OCI-LY1 (cell line): ENCODE data around the gene BRD3OS.

ENCODE experiments used
- H2AFZ ChIP-seq: fragments of 200-600 bp; sonication (generic), shearing (Covaris generic); 2 replicates; pipeline ENCODE4 v1.6.0; 2014; ENCODE audit warnings: antibody characterized with exemption, mild to moderate bottlenecking, low read length
- H3F3A ChIP-seq: fragments of 200-600 bp; sonication (generic), shearing (Covaris generic); 2 replicates; pipeline ENCODE4 v1.6.0; 2014; ENCODE audit warnings: mild to moderate bottlenecking, antibody characterized with exemption, low read length, moderate library complexity; ENCODE audit not compliant: insufficient read depth
- H3K27ac ChIP-seq: fragments of 200-600 bp; sonication (generic); 2 replicates; pipeline ENCODE4 v1.5.1; 2014; ENCODE audit warnings: low read length, mixed run types, mild to moderate bottlenecking, low read depth; ENCODE audit not compliant: poor library complexity, severe bottlenecking
- H3K27me3 ChIP-seq: fragments of 200-600 bp; sonication (generic); 2 replicates; pipeline ENCODE4 v1.6.0; 2014; ENCODE audit warnings: antibody characterized with exemption, mild to moderate bottlenecking, low read length, moderate library complexity; ENCODE audit not compliant: insufficient read depth
- H3K36me3 ChIP-seq: fragments of 200-600 bp; sonication (generic); 2 replicates; pipeline ENCODE4 v1.6.1; 2014; ENCODE audit warnings: mild to moderate bottlenecking, antibody characterized with exemption, low read length, moderate library complexity, mixed read lengths; ENCODE audit not compliant: insufficient read depth
- H3K4me1 ChIP-seq: fragments of 200-600 bp; sonication (generic); 2 replicates; pipeline ENCODE4 v1.5.1; 2014; ENCODE audit warnings: mild to moderate bottlenecking, low read length, moderate library complexity; ENCODE audit not compliant: insufficient read depth, severe bottlenecking
- H3K4me2 ChIP-seq: fragments of 200-600 bp; sonication (generic), shearing (Covaris generic); 2 replicates; pipeline ENCODE4 v1.6.1; 2014; ENCODE audit warnings: low read length
- H3K4me3 ChIP-seq: fragments of 200-600 bp; sonication (generic); 2 replicates; pipeline ENCODE4 v1.5.1; 2014; ENCODE audit warnings: low read length, low read depth, mild to moderate bottlenecking, mixed read lengths; ENCODE audit not compliant: poor library complexity, severe bottlenecking
- H3K79me2 ChIP-seq: fragments of 200-600 bp; shearing (Covaris generic); 2 replicates; pipeline ENCODE4 v1.6.1; 2016; ENCODE audit warnings: mixed run types, low read length, mixed read lengths; ENCODE audit not compliant: insufficient read depth
- H3K9ac ChIP-seq: fragments of 200-600 bp; sonication (generic), shearing (Covaris generic); 2 replicates; pipeline ENCODE4 v1.6.1; 2014; ENCODE audit warnings: mild to moderate bottlenecking, low read length, mixed read lengths
- H3K9me2 ChIP-seq: fragments of 200-600 bp; sonication (generic), shearing (Covaris generic); 2 replicates; pipeline ENCODE4 v1.6.1; 2014; ENCODE audit warnings: low read depth, mild to moderate bottlenecking, low read length, mixed read lengths
- H3K9me3 ChIP-seq: fragments of 200-600 bp; shearing (Covaris generic); 2 replicates; pipeline ENCODE4 v1.6.1; 2014; ENCODE audit warnings: low read length, mixed read lengths
- H4K20me1 ChIP-seq: fragments of 200-600 bp; sonication (generic), shearing (Covaris generic); 2 replicates; pipeline ENCODE4 v1.6.0; 2016; ENCODE audit warnings: mild to moderate bottlenecking, low read length; ENCODE audit not compliant: insufficient read depth
- EZH2 ChIP-seq: fragments of 200-600 bp; sonication (generic), shearing (Covaris generic); IDR thresholded peaks from 2 replicates; pipeline ENCODE4 v1.8.0; 2017; ENCODE audit warnings: borderline replicate concordance, mixed run types, mild to moderate bottlenecking, antibody characterized with exemption, low read length, moderate library complexity, mixed read lengths
- TF ChIP-seq, protein P1 (sequence below): fragments of 200-600 bp; sonication (generic), shearing (Covaris generic); IDR thresholded peaks from 2 replicates; pipeline ENCODE4 v1.5.1; 2017; ENCODE audit warnings: mild to moderate bottlenecking, antibody characterized with exemption, low read length, moderate library complexity, mixed read lengths

Gene BRD3OS

DNA sequence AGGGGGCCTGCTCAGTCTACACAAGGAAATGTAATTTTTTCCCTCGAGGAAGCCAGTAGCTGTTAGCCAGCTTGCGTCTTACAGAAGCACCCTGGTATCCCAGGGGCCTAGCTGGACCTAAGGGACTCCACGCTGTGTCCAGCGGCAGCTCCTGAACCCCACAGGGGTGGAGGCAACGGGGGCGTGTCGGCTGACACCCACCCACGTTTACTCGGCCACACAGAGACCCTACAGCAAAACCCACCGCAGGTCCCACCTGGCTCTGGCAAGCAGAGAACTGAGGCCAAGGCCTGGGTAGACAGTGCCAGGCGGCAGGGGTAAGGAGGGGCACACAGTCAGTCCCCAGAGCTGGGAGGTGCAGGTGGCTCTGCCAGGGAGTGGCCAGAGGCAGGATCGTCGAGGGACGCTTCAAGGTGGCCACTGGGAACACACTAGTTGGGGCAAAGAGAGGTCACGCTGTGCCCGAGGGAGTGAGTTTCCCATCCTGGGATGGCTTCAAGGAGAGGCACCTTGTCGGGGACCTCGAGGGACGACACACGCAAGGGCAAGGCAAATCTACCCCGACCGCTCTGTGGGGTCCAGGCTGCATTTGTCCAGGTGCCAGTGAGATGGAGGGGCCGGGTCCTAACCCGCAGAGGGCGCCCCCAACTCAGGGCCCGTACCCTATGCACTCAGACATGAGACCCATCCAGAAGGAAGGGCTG, 20.7 kb downstream of the BRD3OS start:
- no peak overlapping the region for H2AFZ ChIP-seq
- H3K27me3 ChIP-seq: no peaks in the 10 kb centered on the region
- no peak overlapping the region for H3K4me2 ChIP-seq
- no peaks in the 10 kb centered on the region for H3K9me3 ChIP-seq
- H3K36me3 ChIP-seq: no peaks in the 10 kb centered on the region
- H3K27ac ChIP-seq: no peak overlapping the region
- no peaks in the 10 kb centered on the region for H4K20me1 ChIP-seq
- no peak overlapping the region for H3K4me3 ChIP-seq
- H3K9me2 ChIP-seq: no peaks in the 10 kb centered on the region
- no peaks in the 10 kb centered on the region for H3K79me2 ChIP-seq
- H3K4me1 ChIP-seq: no peaks in the 10 kb centered on the region
- H3F3A ChIP-seq: no peaks in the 10 kb centered on the region
- TF ChIP-seq, protein P1, sequence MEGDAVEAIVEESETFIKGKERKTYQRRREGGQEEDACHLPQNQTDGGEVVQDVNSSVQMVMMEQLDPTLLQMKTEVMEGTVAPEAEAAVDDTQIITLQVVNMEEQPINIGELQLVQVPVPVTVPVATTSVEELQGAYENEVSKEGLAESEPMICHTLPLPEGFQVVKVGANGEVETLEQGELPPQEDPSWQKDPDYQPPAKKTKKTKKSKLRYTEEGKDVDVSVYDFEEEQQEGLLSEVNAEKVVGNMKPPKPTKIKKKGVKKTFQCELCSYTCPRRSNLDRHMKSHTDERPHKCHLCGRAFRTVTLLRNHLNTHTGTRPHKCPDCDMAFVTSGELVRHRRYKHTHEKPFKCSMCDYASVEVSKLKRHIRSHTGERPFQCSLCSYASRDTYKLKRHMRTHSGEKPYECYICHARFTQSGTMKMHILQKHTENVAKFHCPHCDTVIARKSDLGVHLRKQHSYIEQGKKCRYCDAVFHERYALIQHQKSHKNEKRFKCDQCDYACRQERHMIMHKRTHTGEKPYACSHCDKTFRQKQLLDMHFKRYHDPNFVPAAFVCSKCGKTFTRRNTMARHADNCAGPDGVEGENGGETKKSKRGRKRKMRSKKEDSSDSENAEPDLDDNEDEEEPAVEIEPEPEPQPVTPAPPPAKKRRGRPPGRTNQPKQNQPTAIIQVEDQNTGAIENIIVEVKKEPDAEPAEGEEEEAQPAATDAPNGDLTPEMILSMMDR: no peak
- no peak for TF ChIP-seq EZH2
- no peak overlapping the region for H3K9ac ChIP-seq

DNA sequence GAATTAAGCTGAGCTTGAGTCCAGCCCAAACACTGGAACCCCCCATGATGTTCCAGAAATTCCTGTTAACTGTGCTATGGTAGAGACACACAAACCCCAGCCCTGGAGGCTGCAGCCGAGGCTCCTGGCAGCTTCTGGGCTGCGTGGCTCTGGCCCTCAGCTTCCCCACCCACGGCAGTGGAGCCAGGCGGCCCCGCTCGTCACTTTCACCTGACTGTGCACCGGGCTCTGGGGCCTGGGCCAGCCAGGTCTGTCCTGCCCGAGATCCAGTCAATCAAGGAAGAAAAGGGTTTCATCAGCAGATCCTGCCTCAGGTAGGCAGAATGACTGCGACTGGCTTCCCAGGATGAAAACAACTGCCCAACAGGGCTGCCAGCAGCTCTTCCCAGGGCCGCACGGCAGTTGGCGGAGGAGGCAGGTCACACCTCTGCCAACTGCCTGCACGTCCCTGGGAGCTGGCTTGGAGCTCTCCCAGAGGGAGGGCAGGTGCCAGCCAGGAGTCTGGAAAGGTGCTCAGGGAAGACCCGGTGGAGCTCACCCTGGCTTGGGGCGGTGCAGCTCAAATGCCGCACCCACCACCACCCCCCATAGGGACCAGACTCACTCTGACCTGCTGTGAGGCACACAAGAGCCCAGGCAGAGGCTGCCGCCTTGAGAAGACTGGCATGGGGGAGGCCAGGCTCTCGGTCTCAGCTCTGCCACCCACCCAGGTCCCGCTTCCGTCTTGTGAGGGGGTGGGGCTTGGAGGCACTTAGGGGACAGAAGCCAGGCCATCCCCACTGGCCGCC, 21.8 kb downstream of the BRD3OS start:
- Histone ChIP-seq H3K36me3 (no peaks in the 10 kb centered on the region), H3K79me2 (no peaks in the 10 kb centered on the region), H3K4me3 (no peak overlapping the region), H4K20me1 (no peaks in the 10 kb centered on the region), H3K9ac (no peak overlapping the region), H3K9me3 (no peaks in the 10 kb centered on the region), H3K27ac (no peak overlapping the region), H3K4me1 (no peaks in the 10 kb centered on the region), H3K9me2 (no peaks in the 10 kb centered on the region), H3K4me2 (no peak overlapping the region), H3F3A (no peaks in the 10 kb centered on the region), H2AFZ (no peak overlapping the region), H3K27me3 (no peaks in the 10 kb centered on the region)
- no peak for TF ChIP-seq EZH2
- TF ChIP-seq, protein P1: no peak

DNA sequence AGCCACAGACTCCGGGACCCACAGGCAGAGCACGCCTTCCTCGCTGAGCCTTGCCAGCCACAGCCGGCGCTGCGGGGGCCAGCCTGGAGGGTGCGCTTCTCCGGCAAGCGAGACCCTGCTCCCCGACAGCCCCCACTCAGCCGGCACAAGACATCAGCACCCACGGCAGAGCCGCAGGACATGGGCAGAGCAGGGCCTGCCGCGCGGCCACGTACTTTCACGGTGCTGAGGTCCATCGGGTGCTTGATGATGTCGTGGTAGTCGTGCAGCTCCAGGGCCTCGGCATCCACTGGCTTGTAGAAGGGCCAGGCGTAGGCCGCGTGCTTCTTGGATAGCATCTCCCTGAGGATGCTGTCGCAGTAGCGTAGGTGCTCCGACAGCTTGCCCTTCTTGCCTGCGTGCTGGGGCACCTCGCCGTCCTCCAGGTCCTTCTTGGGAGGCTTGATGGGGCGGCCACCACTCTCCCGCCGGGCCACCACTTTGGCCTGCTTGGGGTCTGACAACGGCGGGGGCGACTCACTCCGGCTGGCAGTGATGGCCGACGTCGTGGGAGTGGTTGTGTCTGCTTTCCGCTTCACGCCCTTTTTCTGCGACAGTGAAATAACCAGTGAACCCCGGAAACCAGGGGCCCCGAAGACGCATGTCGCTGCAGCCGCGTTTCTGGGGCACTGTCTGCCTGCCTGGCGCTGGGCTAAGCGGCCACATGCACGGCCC, 22.7 kb downstream of the BRD3OS start:
- no peaks in the 10 kb centered on the region for H3K79me2 ChIP-seq

More for the DNA sequence above, 22.7 kb downstream of the BRD3OS start:
- no peak overlapping the region for H2AFZ ChIP-seq
- H3K27ac ChIP-seq: no peak overlapping the region
- H3K4me1 ChIP-seq: no peaks in the 10 kb centered on the region
- no peaks in the 10 kb centered on the region for H3K9me3 ChIP-seq
- no peak overlapping the region for H3K9ac ChIP-seq
- H3F3A ChIP-seq: no peaks in the 10 kb centered on the region
- no peaks in the 10 kb centered on the region for H3K9me2 ChIP-seq
- H3K36me3 ChIP-seq: no peaks in the 10 kb centered on the region
- TF ChIP-seq, protein P1: no peak
- TF ChIP-seq EZH2: no peak
- H3K4me3 ChIP-seq: no peak overlapping the region
- H3K4me2 ChIP-seq: no peak overlapping the region
- no peaks in the 10 kb centered on the region for H4K20me1 ChIP-seq
- H3K27me3 ChIP-seq: no peaks in the 10 kb centered on the region
